HEK293 (cell line): ENCODE results near the gene SPG11.
"Not testable (repeated sequence)": the region's sequence is repeated elsewhere in the genome, so short reads cannot be mapped to it uniquely, and the experiment has no call there.

Experiments used
- CTCF ChIA-PET: fragments of 350-600 bp; formaldehyde crosslinking; extraction: SDS; loops from one replicate; lab custom pipeline; 2021; ENCODE audit warnings: antibody characterized with exemption; lab: Yijun Ruan, JAX
- POLR2A ChIA-PET: fragments of 300-600 bp; formaldehyde crosslinking; extraction: SDS; loops from one replicate; lab custom pipeline; 2020; ENCODE audit warnings: antibody characterized with exemption, inconsistent platforms; lab: Yijun Ruan, JAX
- H3K27ac ChIP-seq: fragments of 200-500 bp; sonication (Bioruptor generic); 2 replicates; pipeline ENCODE4 v1.5.1; 2014; ENCODE audit warnings: low read depth, low read length, control low read depth, inconsistent platforms; ENCODE audit errors: extremely low read depth
- H3K36me3 ChIP-seq, 2 experiments: fragments of 200-500 bp in 1 of 2; sonication (Bioruptor generic) in 1 of 2; 1 replicate in 1 of 2; 2 replicates in 1 of 2; pipeline ENCODE4 v1.5.1; 2014 to 2017; ENCODE audit warnings: inconsistent platforms in 2 of 2, low read length in 2 of 2; ENCODE audit not compliant: control insufficient read depth in 2 of 2, insufficient read depth in 1 of 2
- H3K4me1 ChIP-seq: fragments of 200-500 bp; sonication (Bioruptor generic); 2 replicates; pipeline ENCODE4 v1.5.1; 2014; ENCODE audit warnings: mild to moderate bottlenecking, low read length, inconsistent platforms; ENCODE audit not compliant: control insufficient read depth, insufficient read depth
- H3K4me3 ChIP-seq: 2 replicates; pipeline ENCODE4 v1.5.1; 2011; ENCODE audit warnings: low read depth, mild to moderate bottlenecking, control low read depth, low read length, moderate library complexity
- H3K9me3 ChIP-seq: fragments of 200-500 bp; sonication (Bioruptor generic); 2 replicates; pipeline ENCODE4 v1.5.1; 2014; ENCODE audit warnings: low read depth, low read length, inconsistent platforms; ENCODE audit not compliant: control insufficient read depth, insufficient read depth
- HOXC10 ChIP-seq: sonication (generic); formaldehyde crosslinking; IDR thresholded peaks from 2 replicates; pipeline ENCODE4 v1.8.1; 2023; ENCODE audit warnings: mild to moderate bottlenecking, missing genetic modification reagents
- TRIM28 ChIP-seq: IDR thresholded peaks from 2 replicates; pipeline ENCODE4 v1.6.1; 2011; ENCODE audit warnings: low read length, control low read depth, borderline replicate concordance
- ZBTB1 ChIP-seq: fragments of 450-650 bp; formaldehyde crosslinking; IDR thresholded peaks from 2 replicates; pipeline ENCODE4 v1.5.1; 2016; ENCODE audit warnings: missing biosample characterization, missing genetic modification characterization
- ZNF274 ChIP-seq, 2 experiments: fragments of 200-500 bp in 1 of 2; fragments of 450-650 bp in 1 of 2; sonication (Bioruptor generic) in 1 of 2; formaldehyde crosslinking in 1 of 2; IDR thresholded peaks; 2 replicates each; pipeline versions ENCODE4 v1.5.1 to v1.6.1; 2014 to 2016; ENCODE audit warnings: borderline replicate concordance in 1 of 2, inconsistent platforms in 1 of 2, low read length in 1 of 2, missing biosample characterization in 1 of 2, missing genetic modification characterization in 1 of 2
- ZNF302 ChIP-seq: fragments of 450-650 bp; formaldehyde crosslinking; IDR thresholded peaks from 2 replicates; pipeline ENCODE4 v1.5.1; 2016; ENCODE audit warnings: missing biosample characterization, missing genetic modification characterization, low read depth
- ZNF394 ChIP-seq: fragments of 450-650 bp; formaldehyde crosslinking; IDR thresholded peaks from 2 replicates; pipeline ENCODE4 v1.5.1; 2016; ENCODE audit warnings: missing biosample characterization, missing genetic modification characterization, mild to moderate bottlenecking, moderate library complexity, borderline replicate concordance
- ZNF843 ChIP-seq: fragments of 450-650 bp; formaldehyde crosslinking; IDR thresholded peaks from 2 replicates; pipeline ENCODE4 v1.5.1; 2016; ENCODE audit warnings: missing biosample characterization, missing genetic modification characterization
- TF ChIP-seq, protein P1 (sequence below): fragments of 450-650 bp; formaldehyde crosslinking; IDR thresholded peaks from 2 replicates; pipeline ENCODE4; 2016; ENCODE audit warnings: missing biosample characterization, missing genetic modification characterization
- TF ChIP-seq, protein P2 (sequence below): fragments of 450-650 bp; IDR thresholded peaks from 2 replicates; pipeline ENCODE4 v1.5.1; 2018; ENCODE audit warnings: missing biosample characterization, mild to moderate bottlenecking, missing genetic modification characterization
- TF ChIP-seq, protein P3 (sequence below): fragments of 450-650 bp; formaldehyde crosslinking; IDR thresholded peaks from 2 replicates; pipeline ENCODE4 v1.5.1; 2016; ENCODE audit warnings: missing biosample characterization, missing genetic modification characterization
- TF ChIP-seq, protein P4 (sequence below): fragments of 450-650 bp; formaldehyde crosslinking; IDR thresholded peaks from 2 replicates; pipeline ENCODE4 v1.5.1; 2016; ENCODE audit warnings: missing biosample characterization, missing genetic modification characterization

The SPG11 gene

DNA sequence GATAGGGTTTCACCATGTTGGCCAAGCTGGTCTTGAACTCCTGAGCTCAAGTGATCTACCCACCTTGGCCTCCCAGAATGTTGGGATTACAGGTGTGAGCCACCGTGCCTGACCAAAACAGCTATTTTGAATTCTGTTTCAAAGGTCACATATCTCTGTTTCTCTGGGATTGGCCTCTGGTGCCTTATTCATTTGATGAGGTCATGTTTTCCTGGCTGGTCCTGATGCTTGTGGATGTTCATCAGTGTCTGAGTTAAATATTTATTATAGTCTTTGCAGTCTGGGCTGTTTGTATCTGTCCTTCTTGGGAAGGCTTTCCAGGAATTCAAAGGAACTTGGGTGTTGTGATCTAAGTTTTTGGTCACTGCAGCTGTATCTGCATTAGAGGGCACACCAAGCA, 42.5 kb upstream of the SPG11 start:
- CTCF ChIA-PET: interaction anchor here (1.5 kb wide), 1 partner anchor 43 kb away, joined by 4 read pairs; the partner anchor contains the start of gene SPG11

DNA sequence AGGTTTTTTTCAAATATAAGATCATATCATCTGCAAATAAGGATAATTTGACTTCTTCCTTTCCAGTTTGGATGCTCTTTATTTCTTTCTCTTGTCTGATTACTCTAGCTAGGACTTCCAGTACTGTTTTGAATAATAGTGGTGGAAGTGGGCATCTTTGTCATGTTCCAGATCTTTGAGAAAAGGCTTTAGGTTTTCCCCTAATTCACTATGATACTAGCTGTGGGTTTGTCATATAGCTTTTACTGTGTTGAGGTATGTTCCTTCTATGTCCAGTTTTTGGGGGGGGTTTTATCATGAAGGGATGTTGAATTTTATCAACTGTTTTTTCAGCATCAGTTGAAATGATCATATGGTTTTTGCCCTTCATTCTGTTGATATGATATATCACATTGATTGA, 37.2 kb upstream of the SPG11 start:
- H3K4me3 ChIP-seq, H3K36me3 ChIP-seq, POLR2A ChIA-PET, H3K4me1 ChIP-seq, CTCF ChIA-PET, H3K27ac ChIP-seq, H3K9me3 ChIP-seq: not testable (repeated sequence)

More for the DNA sequence above, 42.5 kb upstream of the SPG11 start:
- Histone ChIP-seq H3K4me3 (no peak overlapping the region), H3K9me3 (no peaks in the 10 kb centered on the region), H3K4me1 (no peaks in the 10 kb centered on the region), H3K27ac (no peak overlapping the region), H3K36me3 (no peaks in the 10 kb centered on the region)
- POLR2A ChIA-PET: no interaction called here
- TF ChIP-seq, protein P1, sequence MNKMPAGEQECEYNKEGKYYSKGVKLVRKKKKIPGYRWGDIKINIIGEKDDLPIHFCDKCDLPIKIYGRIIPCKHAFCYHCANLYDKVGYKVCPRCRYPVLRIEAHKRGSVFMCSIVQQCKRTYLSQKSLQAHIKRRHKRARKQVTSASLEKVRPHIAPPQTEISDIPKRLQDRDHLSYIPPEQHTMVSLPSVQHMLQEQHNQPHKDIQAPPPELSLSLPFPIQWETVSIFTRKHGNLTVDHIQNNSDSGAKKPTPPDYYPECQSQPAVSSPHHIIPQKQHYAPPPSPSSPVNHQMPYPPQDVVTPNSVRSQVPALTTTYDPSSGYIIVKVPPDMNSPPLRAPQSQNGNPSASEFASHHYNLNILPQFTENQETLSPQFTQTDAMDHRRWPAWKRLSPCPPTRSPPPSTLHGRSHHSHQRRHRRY (tag by site-specific recombination): no peak
- TF ChIP-seq, protein P2, sequence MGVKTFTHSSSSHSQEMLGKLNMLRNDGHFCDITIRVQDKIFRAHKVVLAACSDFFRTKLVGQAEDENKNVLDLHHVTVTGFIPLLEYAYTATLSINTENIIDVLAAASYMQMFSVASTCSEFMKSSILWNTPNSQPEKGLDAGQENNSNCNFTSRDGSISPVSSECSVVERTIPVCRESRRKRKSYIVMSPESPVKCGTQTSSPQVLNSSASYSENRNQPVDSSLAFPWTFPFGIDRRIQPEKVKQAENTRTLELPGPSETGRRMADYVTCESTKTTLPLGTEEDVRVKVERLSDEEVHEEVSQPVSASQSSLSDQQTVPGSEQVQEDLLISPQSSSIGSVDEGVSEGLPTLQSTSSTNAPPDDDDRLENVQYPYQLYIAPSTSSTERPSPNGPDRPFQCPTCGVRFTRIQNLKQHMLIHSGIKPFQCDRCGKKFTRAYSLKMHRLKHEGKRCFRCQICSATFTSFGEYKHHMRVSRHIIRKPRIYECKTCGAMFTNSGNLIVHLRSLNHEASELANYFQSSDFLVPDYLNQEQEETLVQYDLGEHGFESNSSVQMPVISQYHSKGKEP (tag by site-specific recombination): no peak
- TF ChIP-seq ZNF302: no peak
- TF ChIP-seq ZNF843 (tag by site-specific recombination): no peak
- TF ChIP-seq HOXC10 (CRISPR knock-in tag): no peak
- TF ChIP-seq, protein P3, sequence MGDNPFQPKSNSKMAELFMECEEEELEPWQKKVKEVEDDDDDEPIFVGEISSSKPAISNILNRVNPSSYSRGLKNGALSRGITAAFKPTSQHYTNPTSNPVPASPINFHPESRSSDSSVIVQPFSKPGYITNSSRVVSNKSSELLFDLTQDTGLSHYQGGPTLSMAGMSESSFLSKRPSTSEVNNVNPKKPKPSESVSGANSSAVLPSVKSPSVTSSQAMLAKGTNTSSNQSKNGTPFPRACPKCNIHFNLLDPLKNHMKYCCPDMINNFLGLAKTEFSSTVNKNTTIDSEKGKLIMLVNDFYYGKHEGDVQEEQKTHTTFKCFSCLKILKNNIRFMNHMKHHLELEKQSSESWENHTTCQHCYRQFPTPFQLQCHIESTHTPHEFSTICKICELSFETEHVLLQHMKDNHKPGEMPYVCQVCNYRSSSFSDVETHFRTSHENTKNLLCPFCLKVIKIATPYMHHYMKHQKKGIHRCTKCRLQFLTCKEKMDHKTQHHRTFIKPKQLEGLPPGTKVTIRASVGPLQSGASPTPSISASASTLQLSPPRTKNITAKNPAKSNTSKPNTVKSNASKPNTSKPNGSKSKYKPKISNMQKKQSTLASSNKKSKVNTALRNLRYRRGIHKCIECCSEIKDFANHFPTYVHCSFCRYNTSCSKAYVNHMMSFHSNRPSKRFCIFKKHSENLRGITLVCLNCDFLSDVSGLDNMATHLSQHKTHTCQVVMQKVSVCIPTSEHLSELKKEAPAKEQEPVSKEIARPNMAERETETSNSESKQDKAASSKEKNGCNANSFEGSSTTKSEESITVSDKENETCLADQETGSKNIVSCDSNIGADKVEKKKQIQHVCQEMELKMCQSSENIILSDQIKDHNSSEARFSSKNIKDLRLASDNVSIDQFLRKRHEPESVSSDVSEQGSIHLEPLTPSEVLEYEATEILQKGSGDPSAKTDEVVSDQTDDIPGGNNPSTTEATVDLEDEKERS: no peak
- TF ChIP-seq TRIM28: no peak
- TF ChIP-seq ZNF274 (IDR thresholded peaks at IDR 0.05; ENCODE audit: low read length): no peak
- TF ChIP-seq ZNF274 (tag by site-specific recombination; IDR thresholded peaks at IDR 0.05; ENCODE audit: borderline replicate concordance): no peak
- no peak for TF ChIP-seq ZBTB1 (tag by site-specific recombination)

DNA sequence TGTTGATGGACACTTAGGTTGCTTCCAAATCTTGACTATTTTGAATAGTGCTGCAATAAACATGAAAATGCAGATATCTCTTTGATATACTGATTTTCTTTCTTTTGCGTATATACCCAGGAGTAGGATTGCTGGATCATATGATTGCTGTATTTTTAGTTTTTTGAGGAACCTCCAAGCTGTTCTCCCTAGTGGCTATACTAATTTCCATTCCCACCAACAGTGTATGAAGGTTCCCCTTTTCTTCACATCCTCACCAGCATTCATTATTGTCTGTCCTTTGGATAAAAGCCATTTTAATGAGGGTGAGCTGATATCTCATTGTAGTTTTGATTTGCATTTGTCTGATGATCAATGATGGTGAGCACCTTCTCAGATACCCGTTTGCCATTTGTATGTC, 35.2 kb upstream of the SPG11 start:
- H3K36me3 ChIP-seq: no peaks in the 10 kb centered on the region
- H3K4me1 ChIP-seq: no peaks in the 10 kb centered on the region
- ChIA-PET CTCF (interaction anchor here (0.6 to 1.0 kb wide), 3 partner anchors 35 to 40 kb away, joined by 3 read pairs; partner anchors contain the start of gene SPG11), POLR2A (no interaction called here)
- no peaks in the 10 kb centered on the region for H3K9me3 ChIP-seq
- no peak overlapping the region for H3K27ac ChIP-seq
- no peak overlapping the region for H3K4me3 ChIP-seq
- TF ChIP-seq, protein P4, sequence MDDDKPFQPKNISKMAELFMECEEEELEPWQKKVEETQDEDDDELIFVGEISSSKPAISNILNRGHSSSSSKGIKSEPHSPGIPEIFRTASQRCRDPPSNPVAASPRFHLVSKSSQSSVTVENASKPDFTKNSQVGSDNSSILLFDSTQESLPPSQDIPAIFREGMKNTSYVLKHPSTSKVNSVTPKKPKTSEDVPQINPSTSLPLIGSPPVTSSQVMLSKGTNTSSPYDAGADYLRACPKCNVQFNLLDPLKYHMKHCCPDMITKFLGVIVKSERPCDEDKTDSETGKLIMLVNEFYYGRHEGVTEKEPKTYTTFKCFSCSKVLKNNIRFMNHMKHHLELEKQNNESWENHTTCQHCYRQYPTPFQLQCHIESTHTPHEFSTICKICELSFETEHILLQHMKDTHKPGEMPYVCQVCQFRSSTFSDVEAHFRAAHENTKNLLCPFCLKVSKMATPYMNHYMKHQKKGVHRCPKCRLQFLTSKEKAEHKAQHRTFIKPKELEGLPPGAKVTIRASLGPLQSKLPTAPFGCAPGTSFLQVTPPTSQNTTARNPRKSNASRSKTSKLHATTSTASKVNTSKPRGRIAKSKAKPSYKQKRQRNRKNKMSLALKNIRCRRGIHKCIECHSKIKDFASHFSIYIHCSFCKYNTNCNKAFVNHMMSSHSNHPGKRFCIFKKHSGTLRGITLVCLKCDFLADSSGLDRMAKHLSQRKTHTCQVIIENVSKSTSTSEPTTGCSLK (tag by site-specific recombination): no peak
- TF ChIP-seq ZNF394 (tag by site-specific recombination): no peak
- TF ChIP-seq, all 188 proteins: peak for 0
